ENCODE data around the gene EXTL2.
"Not testable (repeated sequence)": the region's sequence is repeated elsewhere in the genome, so short reads cannot be mapped to it uniquely, and the experiment has no call there.

The EXTL2 gene

DNA sequence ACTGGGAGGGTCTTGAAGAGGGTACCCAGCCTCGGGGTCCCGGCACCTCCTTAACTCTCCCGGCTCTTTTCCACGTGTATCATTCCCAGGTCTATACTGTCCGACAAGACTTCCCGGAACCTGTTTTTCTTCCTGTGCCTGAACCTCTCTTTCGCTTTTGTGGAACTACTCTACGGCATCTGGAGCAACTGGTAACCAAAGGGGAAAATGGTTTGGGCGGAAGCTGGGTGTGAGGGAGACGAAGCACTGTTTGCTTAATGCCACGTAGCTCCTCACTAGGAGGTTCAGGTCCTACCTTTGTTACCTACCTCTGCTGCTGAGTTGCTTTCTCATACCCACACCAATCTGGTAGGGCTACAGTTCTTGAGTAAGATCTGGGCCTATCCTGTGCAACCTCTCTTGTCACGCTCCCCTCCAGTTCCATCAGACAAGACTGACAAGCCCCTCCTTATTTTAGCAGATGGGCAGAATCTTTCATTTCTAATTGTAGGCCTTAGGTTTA is 1.9 kb upstream of the EXTL2 start:
- DNase-seq = peak; percentile 34

- DNase-seq = peak; percentile 92
These were observed 1.2 kb upstream of the EXTL2 start, which contains the start of gene SLC30A7 for GRCh38 chr1:100895540-100896480. Gene SLC30A7, plus strand, starts transcription at chr1:100896090. Its CDS starts 173 bp downstream, at chr1:100896263.

DNA sequence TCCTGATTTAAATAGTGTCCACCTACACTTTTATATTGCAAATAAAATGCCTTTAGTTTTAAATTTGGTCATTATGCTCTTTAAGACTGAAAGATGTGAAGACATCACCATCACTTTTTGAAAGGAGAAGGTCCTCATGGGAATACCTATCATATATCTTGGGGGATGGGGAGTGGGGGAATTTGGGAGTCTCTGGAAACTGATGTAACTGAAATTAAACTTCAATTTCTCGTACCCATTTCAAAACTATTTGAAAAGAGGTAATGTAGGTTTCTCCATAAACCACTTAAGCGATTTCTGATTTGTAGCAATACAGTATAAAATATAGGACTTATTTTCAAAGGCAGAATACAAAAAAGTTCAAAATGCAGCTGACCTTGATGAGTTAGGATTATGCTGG is 924 bp downstream of the EXTL2 start:
- no peak for DNase-seq

DNA sequence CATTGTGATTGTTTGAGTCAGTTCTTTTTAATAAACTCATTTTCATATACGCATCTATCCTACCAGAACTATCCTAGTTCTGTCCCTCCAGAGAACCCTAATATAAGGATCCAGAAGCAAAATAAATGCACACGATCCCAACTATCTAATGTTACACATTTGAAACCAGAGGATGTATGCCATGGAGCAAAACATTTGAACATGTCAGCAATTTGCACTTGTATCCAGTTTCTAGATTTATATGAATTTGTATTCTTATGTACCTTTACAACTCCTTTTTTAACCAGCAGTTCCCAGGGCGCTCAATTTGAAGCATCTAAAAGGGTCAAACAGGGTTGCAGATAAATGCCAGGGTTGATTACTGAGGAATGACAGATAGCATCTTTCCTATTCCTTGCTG is 2.1 kb downstream of the EXTL2 start:
- no peak for DNase-seq

DNA sequence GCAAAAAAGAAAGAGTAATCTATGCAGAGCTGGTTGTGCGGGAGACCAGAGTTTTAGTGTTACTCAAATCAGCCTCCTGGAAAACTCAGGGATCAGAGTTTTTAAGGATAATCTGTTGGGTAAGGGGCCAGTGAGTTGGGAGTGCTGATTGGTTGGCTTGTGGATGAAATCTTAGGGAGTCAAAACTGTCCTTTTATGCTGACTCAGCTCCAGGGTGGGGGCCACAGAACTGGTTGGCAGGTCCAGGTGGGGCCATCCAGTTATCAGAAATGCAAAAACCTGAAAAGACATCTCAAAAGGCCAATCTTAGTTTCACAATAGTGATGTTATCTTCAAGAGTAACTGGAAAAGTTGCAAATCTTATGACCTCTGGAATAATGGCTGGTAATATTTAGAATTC is 3.3 kb downstream of the EXTL2 start:
- DNase-seq = no peak

DNA sequence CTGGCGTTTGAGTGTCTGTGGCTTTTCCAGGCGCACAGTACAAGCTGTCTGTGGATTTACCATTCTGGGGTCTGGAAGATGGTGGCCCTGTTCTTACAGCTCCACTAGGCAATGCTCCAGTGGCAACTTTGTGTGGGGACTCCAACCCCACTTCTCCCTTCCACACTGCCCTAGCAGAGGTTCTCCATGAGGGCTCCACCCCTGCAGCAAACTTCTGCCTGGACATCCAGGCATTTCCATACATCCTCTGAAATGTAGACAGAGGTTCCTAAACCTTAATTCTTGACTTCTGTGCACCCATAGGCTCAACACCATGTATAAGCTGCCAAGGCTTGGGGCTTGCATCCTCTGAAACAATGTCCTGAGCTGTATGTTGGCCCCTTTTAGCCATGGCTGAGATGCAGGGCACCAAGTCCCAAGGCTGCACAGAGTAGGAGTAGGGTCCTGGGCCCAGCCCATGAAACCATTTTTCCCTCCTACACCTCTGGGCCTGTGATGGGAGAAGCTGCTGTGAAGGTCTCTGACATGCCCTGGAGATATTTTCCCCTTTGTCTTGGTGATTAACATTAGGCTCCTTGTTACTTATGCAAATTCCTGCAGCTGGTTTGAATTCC is 4.7 kb downstream of the EXTL2 start:
- not testable (repeated sequence) for DNase-seq

DNA sequence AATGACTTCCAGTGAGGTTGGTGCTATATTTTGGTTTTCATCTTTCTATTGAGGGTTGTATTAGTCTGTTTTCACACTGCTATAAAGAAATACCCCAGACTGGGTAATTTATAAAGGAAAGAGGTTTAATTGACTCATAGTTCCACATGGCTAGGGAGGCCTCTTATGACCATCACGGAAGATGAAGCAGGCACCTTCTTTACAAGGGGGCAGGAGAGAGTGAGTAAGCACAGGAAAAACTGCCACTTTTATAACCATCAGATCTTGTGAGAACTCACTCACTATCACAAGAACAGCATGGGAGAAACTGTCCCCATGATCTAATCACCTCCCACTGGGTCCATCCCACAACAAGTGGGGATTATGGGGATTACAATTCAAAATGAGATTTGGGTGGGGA is 5.6 kb downstream of the EXTL2 start:
- DNase-seq = not testable (repeated sequence)

DNA sequence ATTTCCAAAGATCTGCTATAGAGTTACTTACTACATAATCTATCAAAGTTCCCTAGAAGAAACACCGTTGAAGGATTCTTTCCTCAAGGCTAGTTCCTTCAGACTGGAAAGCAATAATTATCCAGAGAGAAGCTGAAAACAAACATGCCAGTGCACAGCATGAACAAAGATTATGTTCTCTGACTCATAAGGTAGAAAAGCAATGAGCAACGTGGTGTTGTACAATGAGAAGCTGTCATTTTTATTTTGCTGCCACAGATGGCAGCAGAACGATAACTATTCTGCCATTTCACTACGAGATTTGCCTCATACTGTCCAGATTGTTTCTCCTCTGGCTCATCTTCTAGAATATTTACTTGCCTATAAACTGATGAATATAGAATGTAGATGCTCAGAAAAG is 10.7 kb downstream of the EXTL2 start:
- no peak for DNase-seq

- DNase-seq = no peak
These were observed 11.9 kb downstream of the EXTL2 start for GRCh38 chr1:100882698-100883097.

GRCh38 chr1:100881687-100882086 is 13.0 kb downstream of the EXTL2 start:
- DNase-seq = no peak

DNA sequence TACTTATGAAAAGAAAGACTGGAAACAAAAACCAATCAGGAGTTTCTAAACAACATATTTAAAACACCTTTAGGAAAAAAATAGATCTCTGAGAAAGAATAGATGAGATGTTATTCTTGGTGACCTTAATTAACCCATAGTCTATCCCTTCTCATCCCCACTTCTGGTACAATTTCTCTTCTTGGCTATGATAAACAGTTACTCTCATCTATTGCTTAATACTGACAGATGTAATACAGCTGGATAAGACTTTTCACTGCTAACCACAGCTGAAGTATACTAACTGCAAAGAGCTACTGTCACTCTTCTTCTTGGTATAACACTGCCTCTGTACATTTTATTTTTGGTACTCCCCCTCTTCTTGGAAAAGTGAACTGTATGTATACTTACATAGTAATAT is 15.2 kb downstream of the EXTL2 start:
- DNase-seq = no peak

DNA sequence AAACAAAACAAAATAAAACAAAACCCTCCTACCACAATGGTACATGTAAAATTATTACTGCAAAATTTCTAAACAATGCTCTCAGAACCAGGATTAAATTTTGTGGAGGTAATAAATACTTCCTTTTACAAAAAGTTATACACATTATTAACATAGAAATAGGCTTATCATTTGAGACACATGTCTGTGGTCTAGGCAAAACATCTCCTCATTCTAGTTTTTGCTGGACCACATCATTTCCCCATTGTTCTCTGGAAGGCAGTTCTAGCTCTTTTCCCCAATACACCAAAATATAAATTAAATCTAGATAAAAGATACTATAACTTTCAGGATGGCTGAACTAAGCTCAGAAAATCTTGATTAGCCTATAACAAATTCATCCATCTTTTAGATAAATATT is 18.4 kb downstream of the EXTL2 start:
- no peak for DNase-seq

DNA sequence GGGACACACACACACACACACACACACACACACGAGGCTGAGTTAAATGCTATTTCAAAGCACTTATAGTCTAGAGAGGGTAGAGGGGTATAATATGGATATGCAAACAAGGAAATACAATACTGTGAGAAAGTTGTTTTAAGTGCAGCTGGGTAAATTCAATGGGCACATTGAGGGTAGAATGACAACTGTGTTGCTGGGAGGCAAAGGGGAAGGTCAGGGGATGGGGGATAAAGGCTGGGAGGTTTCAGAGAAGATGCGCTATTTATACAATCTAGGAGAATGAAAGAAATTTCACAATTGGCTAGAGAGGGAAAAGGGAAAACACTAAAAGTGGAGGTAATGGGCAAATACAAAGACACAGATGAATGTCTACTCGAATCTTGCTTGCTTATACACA is 19.4 kb downstream of the EXTL2 start:
- no peak for DNase-seq

- no peak for DNase-seq
These were observed 20.2 kb downstream of the EXTL2 start for GRCh38 chr1:100874433-100874832.

GRCh38 chr1:100869996-100870395 is 24.6 kb downstream of the EXTL2 start:
- no peak for DNase-seq

- DNase-seq = no peak
These were observed 26.2 kb downstream of the EXTL2 start for GRCh38 chr1:100868364-100868995.

DNA sequence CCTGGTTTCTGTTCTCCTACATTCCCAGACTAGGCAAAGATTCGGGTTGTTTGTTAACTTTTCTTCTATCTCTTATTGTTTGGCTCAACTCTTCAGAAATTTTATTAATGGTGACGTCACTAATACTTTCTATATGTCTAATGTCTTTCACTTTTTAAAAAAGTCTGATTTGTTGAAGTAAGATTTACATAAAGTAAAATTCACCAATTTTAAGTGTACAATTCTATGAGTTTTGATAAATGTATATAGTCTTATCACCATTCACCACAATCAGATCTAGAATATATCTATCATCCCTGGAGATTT is 27.8 kb downstream of the EXTL2 start:
- no peak for DNase-seq

GRCh38 chr1:100866041-100866900 is 28.4 kb downstream of the EXTL2 start:
- no peak for DNase-seq

GRCh38 chr1:100862591-100862990 is 32.1 kb downstream of the EXTL2 start:
- no peak for DNase-seq

DNA sequence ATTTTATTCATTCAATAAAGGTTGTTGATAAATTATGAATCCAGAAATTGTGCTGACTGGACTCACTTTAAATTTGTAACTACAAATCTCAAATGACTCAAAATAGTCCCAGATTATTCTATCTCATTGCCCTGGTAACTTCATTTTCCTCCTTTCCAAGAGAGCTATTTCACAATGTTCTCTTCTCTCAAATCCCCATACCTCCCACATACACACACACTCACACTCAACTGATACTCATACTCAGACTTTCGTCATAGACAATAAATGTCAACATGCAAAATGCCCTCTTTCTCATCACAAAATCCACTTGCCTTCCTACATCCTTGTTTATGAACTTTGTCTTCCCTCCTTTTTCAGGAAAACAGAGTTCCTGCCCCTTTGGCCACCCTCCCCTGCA is 33.3 kb downstream of the EXTL2 start:
- DNase-seq = no peak

- no peak for DNase-seq
These were observed 34.1 kb downstream of the EXTL2 start for GRCh38 chr1:100860397-100860991.

GRCh38 chr1:100855116-100855515 is 39.5 kb downstream of the EXTL2 start:
- DNase-seq = not testable (repeated sequence)

Data from activated CD4-positive, alpha-beta T cell treated with anti-CD3 and anti-CD28 coated beads for 1 hour (primary cell).